T-helper 1 cell treated with Interleukin-12 subunit alpha and Interleukin-12 subunit beta and Interleukin-4 antibody, amounts not matched to agents 30 μg/mL and 1 μg/mL, for 36 hours (primary cell): Measurements from ENCODE around the gene SLC7A10.

Experiments
- H3K27ac Mint-ChIP-seq: one replicate; pipeline ENCODE4 v1.8.0; 2021; ENCODE audit warnings: mild to moderate bottlenecking, mixed read lengths
- H3K27me3 Mint-ChIP-seq: one replicate; pipeline ENCODE4 v1.8.0; 2021; ENCODE audit warnings: low read depth, mixed read lengths
- H3K36me3 Mint-ChIP-seq: one replicate; pipeline ENCODE4 v1.8.0; 2021; ENCODE audit warnings: low read depth, mixed read lengths
- H3K4me1 Mint-ChIP-seq: one replicate; pipeline ENCODE4 v1.8.0; 2021; ENCODE audit warnings: low read depth, mixed read lengths
- H3K4me3 Mint-ChIP-seq: one replicate; pipeline ENCODE4 v1.8.0; 2021; ENCODE audit warnings: mild to moderate bottlenecking, moderate library complexity, mixed read lengths
- H3K9me3 Mint-ChIP-seq: one replicate; pipeline ENCODE4 v1.8.0; 2021; ENCODE audit warnings: mixed read lengths

Gene SLC7A10

GRCh38 chr19:33207903-33208302 lies 17.7 kb downstream of the SLC7A10 start:
- no peak overlapping the region for H3K27ac Mint-ChIP-seq
- H3K4me3 Mint-ChIP-seq, result no peak overlapping the region
- no peaks in the 10 kb centered on the region for H3K9me3 Mint-ChIP-seq
- no peaks in the 10 kb centered on the region for H3K4me1 Mint-ChIP-seq
- H3K27me3 Mint-ChIP-seq, result no peaks in the 10 kb centered on the region
- H3K36me3 Mint-ChIP-seq, result no peaks in the 10 kb centered on the region

- Mint-ChIP-seq H3K27ac (no peak overlapping the region), H3K4me1 (no peaks in the 10 kb centered on the region), H3K4me3 (no peak overlapping the region), H3K9me3 (no peaks in the 10 kb centered on the region), H3K36me3 (no peaks in the 10 kb centered on the region), H3K27me3 (no peaks in the 10 kb centered on the region)
Observed at GRCh38 chr19:33207040-33207620, 18.5 kb downstream of the SLC7A10 start.

DNA sequence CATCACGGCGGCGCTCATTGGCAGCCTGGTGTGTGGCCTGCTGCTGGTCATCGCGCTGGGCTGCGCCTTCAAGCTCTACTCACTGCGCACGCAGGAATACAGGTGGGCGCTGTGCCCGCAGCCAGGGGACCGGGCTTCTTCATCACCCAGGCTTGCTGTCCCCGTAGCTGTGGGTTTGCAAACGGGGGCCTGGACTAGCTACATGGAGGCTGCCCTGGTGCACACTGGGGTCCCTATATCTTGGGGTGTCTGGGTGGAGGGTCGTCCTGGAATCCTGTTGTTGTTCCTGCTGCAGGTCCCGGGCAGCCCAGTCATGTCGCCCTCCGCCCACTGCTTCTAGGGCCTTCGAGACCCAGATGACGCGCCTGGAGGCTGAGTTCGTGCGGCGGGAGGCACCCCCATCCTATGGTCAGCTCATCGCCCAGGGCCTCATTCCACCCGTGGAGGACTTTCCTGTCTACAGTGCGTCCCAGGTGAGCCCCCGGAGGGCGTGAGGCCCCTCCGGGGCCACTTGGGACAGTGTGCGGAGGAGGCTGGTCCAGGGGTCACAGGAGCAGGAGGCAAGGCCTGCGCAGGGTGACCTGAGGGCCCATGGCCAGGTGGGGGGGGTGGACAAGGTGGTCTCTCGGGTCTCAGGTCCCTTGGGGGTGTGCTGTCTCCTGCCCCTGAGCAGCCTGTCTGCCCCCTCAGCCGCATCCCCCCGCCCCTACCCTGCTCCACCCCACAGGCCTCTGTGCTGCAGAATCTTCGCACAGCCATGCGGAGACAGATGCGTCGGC lies 19.2 kb downstream of the SLC7A10 start:
- Mint-ChIP-seq H3K9me3 (no peaks in the 10 kb centered on the region), H3K36me3 (no peaks in the 10 kb centered on the region), H3K27ac (no peak overlapping the region), H3K27me3 (no peaks in the 10 kb centered on the region), H3K4me3 (no peak overlapping the region), H3K4me1 (no peaks in the 10 kb centered on the region)

DNA sequence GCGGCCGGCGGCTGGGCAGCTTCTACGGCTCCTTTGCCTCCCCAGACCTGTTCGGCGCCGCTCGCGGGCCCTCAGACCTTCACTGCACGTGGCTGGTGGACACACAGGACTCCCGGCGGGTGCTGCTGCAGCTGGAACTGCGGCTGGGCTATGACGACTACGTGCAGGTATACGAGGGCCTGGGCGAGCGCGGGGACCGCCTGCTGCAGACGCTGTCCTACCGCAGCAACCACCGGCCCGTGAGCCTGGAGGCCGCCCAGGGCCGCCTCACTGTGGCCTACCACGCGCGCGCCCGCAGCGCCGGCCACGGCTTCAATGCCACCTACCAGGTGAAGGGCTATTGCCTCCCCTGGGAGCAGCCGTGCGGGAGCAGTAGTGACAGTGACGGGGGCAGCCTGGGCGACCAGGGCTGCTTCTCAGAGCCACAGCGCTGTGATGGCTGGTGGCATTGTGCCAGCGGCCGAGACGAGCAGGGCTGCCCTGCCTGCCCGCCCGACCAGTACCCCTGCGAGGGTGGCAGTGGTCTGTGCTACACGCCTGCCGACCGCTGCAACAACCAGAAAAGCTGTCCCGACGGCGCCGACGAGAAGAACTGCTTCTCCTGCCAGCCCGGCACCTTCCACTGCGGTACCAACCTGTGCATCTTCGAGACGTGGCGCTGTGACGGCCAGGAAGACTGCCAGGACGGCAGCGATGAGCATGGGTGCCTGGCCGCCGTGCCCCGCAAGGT lies 20.0 kb downstream of the SLC7A10 start:
- Mint-ChIP-seq H3K9me3 (no peaks in the 10 kb centered on the region), H3K4me1 (no peaks in the 10 kb centered on the region), H3K27ac (no peak overlapping the region), H3K4me3 (no peak overlapping the region), H3K27me3 (no peaks in the 10 kb centered on the region), H3K36me3 (no peaks in the 10 kb centered on the region)

DNA sequence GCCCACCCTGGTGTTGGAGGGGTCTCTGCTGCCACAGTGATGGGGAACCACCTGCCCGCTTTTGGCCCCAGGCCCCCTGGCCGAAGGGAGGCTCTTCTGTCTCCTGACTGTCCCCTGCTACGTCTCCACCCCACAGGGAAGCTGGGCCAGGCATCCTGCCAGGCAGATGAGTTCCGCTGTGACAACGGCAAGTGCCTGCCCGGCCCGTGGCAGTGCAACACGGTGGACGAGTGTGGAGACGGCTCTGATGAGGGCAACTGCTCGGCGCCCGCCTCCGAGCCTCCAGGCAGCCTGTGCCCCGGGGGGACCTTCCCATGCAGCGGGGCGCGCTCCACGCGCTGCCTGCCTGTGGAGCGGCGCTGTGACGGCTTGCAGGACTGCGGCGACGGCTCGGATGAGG lies 20.5 kb downstream of the SLC7A10 start:
- H3K36me3 Mint-ChIP-seq, result no peaks in the 10 kb centered on the region
- H3K9me3 Mint-ChIP-seq, result no peaks in the 10 kb centered on the region
- no peak overlapping the region for H3K27ac Mint-ChIP-seq
- no peaks in the 10 kb centered on the region for H3K27me3 Mint-ChIP-seq
- H3K4me3 Mint-ChIP-seq, result no peak overlapping the region
- H3K4me1 Mint-ChIP-seq, result no peaks in the 10 kb centered on the region

DNA sequence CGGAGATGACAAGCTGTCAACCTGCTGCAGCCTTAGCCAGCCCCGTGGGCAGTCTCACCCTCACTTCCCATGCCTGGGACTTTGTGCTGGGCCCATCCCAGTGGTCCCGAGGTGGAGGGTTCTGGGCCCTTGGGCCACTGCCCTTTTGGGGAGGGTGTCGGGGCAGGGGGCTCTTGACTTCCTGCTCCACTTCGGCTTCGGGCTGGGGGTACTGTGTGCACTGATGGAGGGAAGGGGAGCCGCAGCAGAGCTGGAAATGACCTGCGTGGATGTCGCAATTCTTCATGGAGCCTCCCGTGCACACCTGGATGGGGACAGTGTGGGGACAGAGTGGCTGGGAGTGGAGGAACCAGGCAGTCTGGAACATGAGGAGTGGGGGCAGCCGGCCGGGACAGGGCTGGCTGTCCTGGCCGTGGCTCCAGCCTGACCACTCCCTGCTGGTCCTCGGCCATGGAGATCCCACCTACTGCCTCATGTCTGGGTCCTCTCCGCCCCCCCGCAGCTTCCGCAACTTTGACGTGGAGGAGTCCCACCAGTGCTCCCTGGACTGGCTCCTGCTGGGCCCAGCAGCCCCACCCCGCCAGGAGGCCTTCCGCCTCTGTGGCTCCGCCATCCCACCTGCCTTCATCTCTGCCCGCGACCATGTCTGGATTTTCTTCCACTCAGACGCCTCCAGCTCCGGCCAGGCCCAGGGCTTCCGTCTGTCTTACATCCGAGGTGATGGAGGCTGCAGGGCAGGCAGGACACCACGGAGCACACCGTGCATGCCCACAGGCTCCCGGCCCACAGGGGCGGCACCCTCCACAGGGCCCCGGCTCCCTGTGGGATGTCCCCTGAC lies 21.3 kb downstream of the SLC7A10 start:
- H3K27ac Mint-ChIP-seq, result no peak overlapping the region

GRCh38 chr19:33203529-33203928 lies 22.1 kb downstream of the SLC7A10 start:
- H3K27ac Mint-ChIP-seq, result no peak overlapping the region
- H3K4me1 Mint-ChIP-seq, result no peaks in the 10 kb centered on the region
- H3K36me3 Mint-ChIP-seq, result no peaks in the 10 kb centered on the region
- no peaks in the 10 kb centered on the region for H3K9me3 Mint-ChIP-seq
- no peak overlapping the region for H3K4me3 Mint-ChIP-seq
- H3K27me3 Mint-ChIP-seq, result peaks cover 3% of the 10 kb centered on the region

More for the DNA sequence above, 21.3 kb downstream of the SLC7A10 start:
- Mint-ChIP-seq H3K36me3 (no peaks in the 10 kb centered on the region), H3K27me3 (no peaks in the 10 kb centered on the region), H3K4me3 (no peak overlapping the region), H3K9me3 (no peaks in the 10 kb centered on the region), H3K4me1 (no peaks in the 10 kb centered on the region)

GRCh38 chr19:33202546-33203507 lies 22.8 kb downstream of the SLC7A10 start:
- Mint-ChIP-seq H3K27ac (no peak overlapping the region), H3K9me3 (no peaks in the 10 kb centered on the region), H3K36me3 (no peaks in the 10 kb centered on the region), H3K4me1 (no peaks in the 10 kb centered on the region), H3K4me3 (no peak overlapping the region), H3K27me3 (peaks cover 3% of the 10 kb centered on the region)

GRCh38 chr19:33201886-33202545 lies 23.6 kb downstream of the SLC7A10 start:
- H3K27ac Mint-ChIP-seq, result no peak overlapping the region
- H3K36me3 Mint-ChIP-seq, result no peaks in the 10 kb centered on the region
- no peaks in the 10 kb centered on the region for H3K4me1 Mint-ChIP-seq
- no peaks in the 10 kb centered on the region for H3K9me3 Mint-ChIP-seq
- peaks cover 3% of the 10 kb centered on the region for H3K27me3 Mint-ChIP-seq
- no peak overlapping the region for H3K4me3 Mint-ChIP-seq

DNA sequence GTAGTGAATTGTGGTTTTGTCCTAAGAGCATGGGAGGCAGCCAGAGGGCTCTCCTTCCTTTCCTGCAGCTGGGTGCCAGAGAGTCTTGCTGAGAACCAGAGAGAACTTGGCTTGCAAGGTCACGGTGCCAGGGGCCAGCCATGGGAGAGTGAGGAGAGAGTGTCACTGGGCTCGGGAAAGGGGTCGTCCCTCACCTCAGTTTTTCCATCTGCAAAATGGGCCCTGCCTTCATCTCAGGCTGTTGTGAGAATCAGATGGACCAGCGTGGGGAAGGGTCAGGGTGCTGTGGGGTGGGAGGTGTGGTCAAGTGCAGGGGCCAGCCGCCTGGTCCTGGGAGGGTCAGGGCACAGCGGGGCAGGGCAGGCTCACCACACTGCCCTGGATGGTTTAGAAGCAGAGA lies 24.2 kb downstream of the SLC7A10 start:
- H3K27ac Mint-ChIP-seq, result no peak overlapping the region
- H3K36me3 Mint-ChIP-seq, result no peaks in the 10 kb centered on the region
- no peaks in the 10 kb centered on the region for H3K4me1 Mint-ChIP-seq
- H3K4me3 Mint-ChIP-seq, result no peak overlapping the region
- no peaks in the 10 kb centered on the region for H3K9me3 Mint-ChIP-seq
- peaks cover 8% of the 10 kb centered on the region for H3K27me3 Mint-ChIP-seq

- Mint-ChIP-seq H3K27ac (no peak overlapping the region), H3K36me3 (no peaks in the 10 kb centered on the region), H3K27me3 (peaks cover 20% of the 10 kb centered on the region), H3K9me3 (no peaks in the 10 kb centered on the region), H3K4me3 (no peak overlapping the region), H3K4me1 (no peaks in the 10 kb centered on the region)
Observed at GRCh38 chr19:33199441-33200265, 26.0 kb downstream of the SLC7A10 start.

DNA sequence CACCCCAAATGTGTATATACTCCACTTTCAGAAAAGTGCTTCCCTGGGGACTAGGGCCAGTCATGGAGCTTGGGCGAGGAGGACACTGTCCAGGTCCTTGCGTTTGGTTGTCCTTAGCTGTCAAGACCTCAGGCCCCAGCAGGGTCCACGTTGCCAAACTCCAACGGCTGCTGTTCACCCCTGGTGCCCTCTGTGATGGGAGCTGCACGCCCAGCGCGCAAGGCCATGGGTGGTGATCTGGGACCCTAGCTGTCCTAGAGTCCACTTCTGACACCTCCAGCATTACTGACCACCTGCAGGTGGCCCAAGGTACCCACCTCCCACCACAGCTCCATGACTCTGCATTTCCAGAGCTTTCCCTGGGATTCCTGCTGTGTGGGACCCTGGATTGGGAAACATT lies 27.5 kb downstream of the SLC7A10 start:
- H3K4me1 Mint-ChIP-seq, result peaks cover 2% of the 10 kb centered on the region

More for the DNA sequence above, 27.5 kb downstream of the SLC7A10 start:
- Mint-ChIP-seq H3K9me3 (no peaks in the 10 kb centered on the region), H3K36me3 (no peaks in the 10 kb centered on the region), H3K27me3 (peaks cover 27% of the 10 kb centered on the region), H3K27ac (no peak overlapping the region), H3K4me3 (no peak overlapping the region)
